ENCODE measurements around the gene IRX6. TPM values are rescaled to one million over a fixed set of nuclear protein-coding genes. Genes with fewer than 3 reads are reported as not detected.

Gene IRX6
- total RNA-seq, 4 donors from 2014 or later = 6.1 to 11.6 (median 9.1) TPM

GRCh38 chr16:55346475-55346874 lies 22.5 kb downstream of the IRX6 start:
- peaks cover 3% of the 10 kb centered on the region for H3K27me3 ChIP-seq
- H3K36me3 ChIP-seq = no peaks in the 10 kb centered on the region
- DNase-seq (ENCODE audit: low spot score in 2 of 2) = no peak
- H3K9me3 ChIP-seq = no peaks in the 10 kb centered on the region
- TF ChIP-seq POLR2AphosphoS5 (IDR thresholded peaks at IDR 0.05) (no peak), EP300 (IDR thresholded peaks at IDR 0.05) (no peak), POLR2A (IDR thresholded peaks at IDR 0.05) (no peak)
- TF ChIP-seq, protein P1, sequence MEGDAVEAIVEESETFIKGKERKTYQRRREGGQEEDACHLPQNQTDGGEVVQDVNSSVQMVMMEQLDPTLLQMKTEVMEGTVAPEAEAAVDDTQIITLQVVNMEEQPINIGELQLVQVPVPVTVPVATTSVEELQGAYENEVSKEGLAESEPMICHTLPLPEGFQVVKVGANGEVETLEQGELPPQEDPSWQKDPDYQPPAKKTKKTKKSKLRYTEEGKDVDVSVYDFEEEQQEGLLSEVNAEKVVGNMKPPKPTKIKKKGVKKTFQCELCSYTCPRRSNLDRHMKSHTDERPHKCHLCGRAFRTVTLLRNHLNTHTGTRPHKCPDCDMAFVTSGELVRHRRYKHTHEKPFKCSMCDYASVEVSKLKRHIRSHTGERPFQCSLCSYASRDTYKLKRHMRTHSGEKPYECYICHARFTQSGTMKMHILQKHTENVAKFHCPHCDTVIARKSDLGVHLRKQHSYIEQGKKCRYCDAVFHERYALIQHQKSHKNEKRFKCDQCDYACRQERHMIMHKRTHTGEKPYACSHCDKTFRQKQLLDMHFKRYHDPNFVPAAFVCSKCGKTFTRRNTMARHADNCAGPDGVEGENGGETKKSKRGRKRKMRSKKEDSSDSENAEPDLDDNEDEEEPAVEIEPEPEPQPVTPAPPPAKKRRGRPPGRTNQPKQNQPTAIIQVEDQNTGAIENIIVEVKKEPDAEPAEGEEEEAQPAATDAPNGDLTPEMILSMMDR (IDR thresholded peaks at IDR 0.05) = no peak
- 90% methylated on average over 6 of the region's 6 CpGs for WGBS
- no peaks in the 10 kb centered on the region for H3K4me1 ChIP-seq
- no peak overlapping the region for H3K27ac ChIP-seq
- no peak overlapping the region for H3K4me3 ChIP-seq

- TF ChIP-seq POLR2AphosphoS5 (IDR thresholded peaks at IDR 0.05) (no peak), POLR2A (IDR thresholded peaks at IDR 0.05) (no peak), EP300 (IDR thresholded peaks at IDR 0.05) (no peak)
- TF ChIP-seq, protein P1 (IDR thresholded peaks at IDR 0.05) = no peak
- H3K9me3 ChIP-seq = no peaks in the 10 kb centered on the region
- H3K27ac ChIP-seq = no peak overlapping the region
- 73% methylated on average over 1 of the region's 1 CpG for WGBS
- no peaks in the 10 kb centered on the region for H3K4me1 ChIP-seq
- no peak overlapping the region for H3K4me3 ChIP-seq
- peaks cover 3% of the 10 kb centered on the region for H3K27me3 ChIP-seq
- DNase-seq (ENCODE audit: low spot score in 2 of 2) = no peak
- H3K36me3 ChIP-seq = no peaks in the 10 kb centered on the region
These were observed 25.9 kb downstream of the IRX6 start for GRCh38 chr16:55349867-55350266.

DNA sequence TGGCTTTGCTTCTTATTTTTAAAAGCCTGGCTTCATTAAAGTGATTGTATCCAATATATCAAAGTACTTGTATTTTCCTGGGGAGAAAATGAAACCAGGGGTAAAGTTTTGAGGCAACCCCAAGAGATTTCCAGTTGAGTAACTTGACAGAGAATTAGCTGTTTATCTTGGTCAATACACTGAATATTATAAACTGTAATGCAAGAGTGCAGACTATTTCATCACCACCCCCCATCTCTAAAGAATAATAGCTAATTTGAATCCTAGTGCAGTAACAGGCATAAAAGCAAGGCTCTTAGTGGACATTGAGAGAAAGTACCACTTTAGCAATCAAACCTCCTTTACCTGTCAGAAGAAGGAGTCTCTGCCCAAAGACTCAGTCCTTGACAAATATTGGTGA lies 27.0 kb downstream of the IRX6 start:
- Histone ChIP-seq H3K9me3 (no peaks in the 10 kb centered on the region), H3K4me3 (no peak overlapping the region), H3K27me3 (peaks cover 3% of the 10 kb centered on the region), H3K4me1 (no peaks in the 10 kb centered on the region), H3K27ac (no peak overlapping the region), H3K36me3 (no peaks in the 10 kb centered on the region)
- TF ChIP-seq EP300 (IDR thresholded peaks at IDR 0.05) (no peak), POLR2AphosphoS5 (IDR thresholded peaks at IDR 0.05) (no peak), POLR2A (IDR thresholded peaks at IDR 0.05) (no peak)
- TF ChIP-seq, protein P1 (IDR thresholded peaks at IDR 0.05) = no peak
- no peak for DNase-seq (ENCODE audit: low spot score in 2 of 2)

- H3K36me3 ChIP-seq = no peaks in the 10 kb centered on the region
- H3K27ac ChIP-seq = no peak overlapping the region
- no peaks in the 10 kb centered on the region for H3K4me1 ChIP-seq
- H3K27me3 ChIP-seq = peaks cover 6% of the 10 kb centered on the region
- DNase-seq (ENCODE audit: low spot score in 2 of 2) = no peak
- no peak overlapping the region for H3K4me3 ChIP-seq
- H3K9me3 ChIP-seq = no peaks in the 10 kb centered on the region
- TF ChIP-seq, protein P1 (IDR thresholded peaks at IDR 0.05) = no peak
- no peak for TF ChIP-seq POLR2A (IDR thresholded peaks at IDR 0.05)
- no peak for TF ChIP-seq POLR2AphosphoS5 (IDR thresholded peaks at IDR 0.05)
- no peak for TF ChIP-seq EP300 (IDR thresholded peaks at IDR 0.05)
- 100% methylated on average over 1 of the region's 3 CpGs for WGBS
These were observed 27.9 kb downstream of the IRX6 start for GRCh38 chr16:55351936-55352335.

- Histone ChIP-seq H3K36me3 (no peaks in the 10 kb centered on the region), H3K27me3 (peaks cover 6% of the 10 kb centered on the region), H3K4me1 (no peaks in the 10 kb centered on the region), H3K27ac (no peak overlapping the region), H3K4me3 (no peak overlapping the region), H3K9me3 (no peaks in the 10 kb centered on the region)
- DNase-seq (ENCODE audit: low spot score in 2 of 2) = no peak
- TF ChIP-seq POLR2A (IDR thresholded peaks at IDR 0.05) = no peak
- no peak for TF ChIP-seq POLR2AphosphoS5 (IDR thresholded peaks at IDR 0.05)
- no peak for TF ChIP-seq EP300 (IDR thresholded peaks at IDR 0.05)
- TF ChIP-seq, protein P1 (IDR thresholded peaks at IDR 0.05) = no peak
- 75% methylated on average over 3 of the region's 3 CpGs for WGBS
These were observed 33.2 kb downstream of the IRX6 start for GRCh38 chr16:55357241-55357640.
